KMS-11 (cell line): ENCODE results near the gene NRK.
A peak's percentile ranks its signal among the peaks of the same experiment; 100 is the strongest.

Source experiments
- H2AFZ ChIP-seq: fragments of 200-600 bp; sonication (generic); 2 replicates; pipeline ENCODE4 v1.6.1; 2016; ENCODE audit warnings: antibody characterized with exemption, mixed run types, low read depth
- H3K27ac ChIP-seq: fragments of 200-600 bp; sonication (generic); 2 replicates; pipeline ENCODE4 v1.6.1; 2016; ENCODE audit warnings: mild to moderate bottlenecking, mixed run types
- H3K27me3 ChIP-seq: fragments of 200-600 bp; sonication (generic); 2 replicates; pipeline ENCODE4 v1.6.1; 2017; ENCODE audit warnings: mild to moderate bottlenecking, low read depth, mixed run types, moderate library complexity; ENCODE audit not compliant: insufficient read depth
- H3K36me3 ChIP-seq: fragments of 200-600 bp; sonication (generic); 2 replicates; pipeline ENCODE4 v1.6.1; 2017; ENCODE audit warnings: mild to moderate bottlenecking, mixed run types; ENCODE audit not compliant: insufficient read depth
- H3K4me1 ChIP-seq: fragments of 200-600 bp; sonication (generic); 2 replicates; pipeline ENCODE4 v1.6.1; 2016; ENCODE audit warnings: mild to moderate bottlenecking, low read depth, mixed run types; ENCODE audit not compliant: poor library complexity, severe bottlenecking
- H3K4me2 ChIP-seq: fragments of 200-600 bp; sonication (generic); 2 replicates; pipeline ENCODE4 v1.7.0; 2016; ENCODE audit warnings: mild to moderate bottlenecking, mixed run types
- H3K4me3 ChIP-seq: fragments of 200-600 bp; sonication (generic); IDR thresholded peaks from 2 replicates; pipeline ENCODE4 v1.6.1; 2017; ENCODE audit warnings: low read depth, low read length, mixed read lengths; ENCODE audit not compliant: insufficient read depth
- H3K79me2 ChIP-seq: fragments of 200-600 bp; sonication (generic); 2 replicates; pipeline ENCODE4 v1.6.1; 2016; ENCODE audit warnings: low read depth, mixed run types; ENCODE audit not compliant: insufficient read depth
- H3K9ac ChIP-seq: fragments of 200-600 bp; sonication (generic); 2 replicates; pipeline ENCODE4 v1.6.1; 2016; ENCODE audit warnings: mild to moderate bottlenecking, mixed run types
- H4K20me1 ChIP-seq: fragments of 200-600 bp; sonication (generic); 2 replicates; pipeline ENCODE4 v1.6.1; 2016; ENCODE audit warnings: mild to moderate bottlenecking, mixed run types; ENCODE audit not compliant: insufficient read depth
- TF ChIP-seq, protein P1 (sequence below): fragments of 200-600 bp; sonication (generic); conservative IDR thresholded peaks from 2 replicates; pipeline ENCODE4 v1.6.1; 2017; ENCODE audit warnings: low read depth, mild to moderate bottlenecking, antibody characterized with exemption, low read length, moderate library complexity, mixed read lengths

NRK gene, protein sequence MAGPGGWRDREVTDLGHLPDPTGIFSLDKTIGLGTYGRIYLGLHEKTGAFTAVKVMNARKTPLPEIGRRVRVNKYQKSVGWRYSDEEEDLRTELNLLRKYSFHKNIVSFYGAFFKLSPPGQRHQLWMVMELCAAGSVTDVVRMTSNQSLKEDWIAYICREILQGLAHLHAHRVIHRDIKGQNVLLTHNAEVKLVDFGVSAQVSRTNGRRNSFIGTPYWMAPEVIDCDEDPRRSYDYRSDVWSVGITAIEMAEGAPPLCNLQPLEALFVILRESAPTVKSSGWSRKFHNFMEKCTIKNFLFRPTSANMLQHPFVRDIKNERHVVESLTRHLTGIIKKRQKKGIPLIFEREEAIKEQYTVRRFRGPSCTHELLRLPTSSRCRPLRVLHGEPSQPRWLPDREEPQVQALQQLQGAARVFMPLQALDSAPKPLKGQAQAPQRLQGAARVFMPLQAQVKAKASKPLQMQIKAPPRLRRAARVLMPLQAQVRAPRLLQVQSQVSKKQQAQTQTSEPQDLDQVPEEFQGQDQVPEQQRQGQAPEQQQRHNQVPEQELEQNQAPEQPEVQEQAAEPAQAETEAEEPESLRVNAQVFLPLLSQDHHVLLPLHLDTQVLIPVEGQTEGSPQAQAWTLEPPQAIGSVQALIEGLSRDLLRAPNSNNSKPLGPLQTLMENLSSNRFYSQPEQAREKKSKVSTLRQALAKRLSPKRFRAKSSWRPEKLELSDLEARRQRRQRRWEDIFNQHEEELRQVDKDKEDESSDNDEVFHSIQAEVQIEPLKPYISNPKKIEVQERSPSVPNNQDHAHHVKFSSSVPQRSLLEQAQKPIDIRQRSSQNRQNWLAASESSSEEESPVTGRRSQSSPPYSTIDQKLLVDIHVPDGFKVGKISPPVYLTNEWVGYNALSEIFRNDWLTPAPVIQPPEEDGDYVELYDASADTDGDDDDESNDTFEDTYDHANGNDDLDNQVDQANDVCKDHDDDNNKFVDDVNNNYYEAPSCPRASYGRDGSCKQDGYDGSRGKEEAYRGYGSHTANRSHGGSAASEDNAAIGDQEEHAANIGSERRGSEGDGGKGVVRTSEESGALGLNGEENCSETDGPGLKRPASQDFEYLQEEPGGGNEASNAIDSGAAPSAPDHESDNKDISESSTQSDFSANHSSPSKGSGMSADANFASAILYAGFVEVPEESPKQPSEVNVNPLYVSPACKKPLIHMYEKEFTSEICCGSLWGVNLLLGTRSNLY (N-terminal part only)

DNA sequence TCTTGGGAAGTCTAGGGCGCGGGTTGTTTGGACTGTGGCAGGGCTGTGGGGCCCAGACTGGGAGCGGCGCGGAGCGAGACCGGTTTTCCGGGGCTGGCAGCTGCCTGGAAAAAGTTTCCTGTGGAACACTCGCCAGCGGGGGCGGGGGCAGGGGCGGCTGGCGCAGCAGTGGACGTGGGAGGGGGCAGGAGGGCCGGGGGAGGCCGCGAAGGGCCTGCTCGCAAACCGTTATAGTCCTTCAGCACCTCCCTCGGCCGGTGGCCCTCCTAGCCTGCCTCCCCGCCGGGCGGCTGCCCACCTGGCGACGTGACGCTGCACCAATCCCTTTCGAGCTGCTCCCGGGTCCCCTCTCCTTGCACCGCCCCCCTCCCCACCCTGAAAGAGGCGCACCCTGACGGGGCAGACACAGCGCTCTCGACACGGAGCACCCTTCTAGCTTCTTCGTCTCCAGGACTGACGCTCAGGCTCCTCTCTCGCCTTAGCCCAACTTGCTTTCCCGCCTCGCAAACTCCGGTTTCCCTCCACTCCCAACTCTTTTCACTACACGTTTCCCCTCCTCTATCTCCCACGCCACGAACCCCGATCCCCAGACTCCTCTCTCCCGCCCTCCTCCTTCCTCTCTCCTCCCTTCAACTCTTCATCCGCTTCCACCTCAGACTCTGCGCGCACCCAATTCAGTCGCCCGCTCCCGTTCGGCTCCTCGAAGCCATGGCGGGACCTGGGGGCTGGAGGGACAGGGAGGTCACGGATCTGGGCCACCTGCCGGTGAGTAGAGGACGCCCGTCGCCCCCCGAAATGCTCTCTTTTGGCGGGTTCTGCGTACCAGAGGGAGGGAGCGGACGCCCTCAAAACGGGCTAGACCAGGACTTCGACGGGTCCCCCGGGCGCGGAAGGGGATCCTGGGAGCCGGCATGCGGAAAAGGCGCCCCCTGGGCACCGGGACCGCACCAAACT is at the start of gene NRK:
Gene NRK, plus strand, starts transcription at position 402 of the 954 bp plus-strand sequence. Its CDS starts 307 bp downstream, at position 709.
- no peak within 1 kb of the TSS for H2AFZ ChIP-seq
- H3K4me1 ChIP-seq = no peaks in the 10 kb centered on the region
- H3K9ac ChIP-seq = no peak within 1 kb of the TSS
- no peaks in the 10 kb centered on the region for H3K27me3 ChIP-seq
- no peak within 1 kb of the TSS for H3K4me3 ChIP-seq
- H3K79me2 ChIP-seq = no peaks in the 10 kb centered on the region
- no peaks in the 10 kb centered on the region for H4K20me1 ChIP-seq
- TF ChIP-seq, protein P1, sequence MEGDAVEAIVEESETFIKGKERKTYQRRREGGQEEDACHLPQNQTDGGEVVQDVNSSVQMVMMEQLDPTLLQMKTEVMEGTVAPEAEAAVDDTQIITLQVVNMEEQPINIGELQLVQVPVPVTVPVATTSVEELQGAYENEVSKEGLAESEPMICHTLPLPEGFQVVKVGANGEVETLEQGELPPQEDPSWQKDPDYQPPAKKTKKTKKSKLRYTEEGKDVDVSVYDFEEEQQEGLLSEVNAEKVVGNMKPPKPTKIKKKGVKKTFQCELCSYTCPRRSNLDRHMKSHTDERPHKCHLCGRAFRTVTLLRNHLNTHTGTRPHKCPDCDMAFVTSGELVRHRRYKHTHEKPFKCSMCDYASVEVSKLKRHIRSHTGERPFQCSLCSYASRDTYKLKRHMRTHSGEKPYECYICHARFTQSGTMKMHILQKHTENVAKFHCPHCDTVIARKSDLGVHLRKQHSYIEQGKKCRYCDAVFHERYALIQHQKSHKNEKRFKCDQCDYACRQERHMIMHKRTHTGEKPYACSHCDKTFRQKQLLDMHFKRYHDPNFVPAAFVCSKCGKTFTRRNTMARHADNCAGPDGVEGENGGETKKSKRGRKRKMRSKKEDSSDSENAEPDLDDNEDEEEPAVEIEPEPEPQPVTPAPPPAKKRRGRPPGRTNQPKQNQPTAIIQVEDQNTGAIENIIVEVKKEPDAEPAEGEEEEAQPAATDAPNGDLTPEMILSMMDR = no peak
- H3K27ac ChIP-seq = no peak within 1 kb of the TSS
- H3K4me2 ChIP-seq = no peak within 1 kb of the TSS
- H3K36me3 ChIP-seq = no peaks in the 10 kb centered on the region

- Histone ChIP-seq H4K20me1 (no peaks in the 10 kb centered on the region), H2AFZ (no peak overlapping the region), H3K36me3 (no peaks in the 10 kb centered on the region), H3K4me1 (peaks cover 45% of the 10 kb centered on the region), H3K27ac (no peak overlapping the region), H3K4me2 (no peak overlapping the region; the same call in 1 of the 2 replicates), H3K9ac (no peak overlapping the region), H3K27me3 (no peaks in the 10 kb centered on the region), H3K79me2 (no peaks in the 10 kb centered on the region), H3K4me3 (no peak overlapping the region)
- TF ChIP-seq, protein P1 = no peak
Measured at GRCh38 chrX:105773801-105774200, 48.5 kb upstream of the NRK start.

DNA sequence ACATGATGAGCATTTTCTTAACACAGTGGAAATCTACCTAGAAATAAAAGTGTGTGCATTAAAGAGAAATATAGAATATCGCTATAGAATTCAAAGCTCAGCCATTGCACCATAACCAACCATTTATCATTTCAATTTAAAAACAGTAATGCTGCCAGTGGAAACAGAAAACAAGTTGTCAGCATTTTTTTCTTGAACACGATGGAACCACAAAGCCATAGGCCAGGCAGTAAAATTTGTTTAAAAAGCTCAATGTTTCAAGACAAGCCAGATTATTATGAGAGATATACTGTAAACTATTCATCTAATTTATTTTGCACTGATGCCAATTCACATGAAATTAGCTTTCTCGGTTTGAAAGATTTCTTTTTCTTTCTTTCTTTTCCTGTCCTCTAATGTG is 46.7 kb upstream of the NRK start:
- Histone ChIP-seq H3K27ac (peak overlapping the region; percentile 46), H2AFZ (0 out of 2 replicates have a peak overlapping the region, but pooled peaks have one; percentile 4), H3K4me2 (peak overlapping the region; percentile 68), H4K20me1 (no peaks in the 10 kb centered on the region), H3K36me3 (no peaks in the 10 kb centered on the region), H3K4me1 (peaks cover 45% of the 10 kb centered on the region), H3K27me3 (no peaks in the 10 kb centered on the region), H3K4me3 (no peak overlapping the region), H3K9ac (no peak overlapping the region), H3K79me2 (no peaks in the 10 kb centered on the region)
- TF ChIP-seq, protein P1 = no peak
